Panc1 (cell line): Measurements from ENCODE around the gene CWC27.

Source experiments
- CTCF ChIP-seq: fragments of 450-650 bp; IDR thresholded peaks from 2 replicates; pipeline ENCODE4 v1.5.1; 2017; ENCODE audit warnings: mild to moderate bottlenecking
- POLR2AphosphoS5 ChIP-seq: IDR thresholded peaks from 2 replicates; pipeline ENCODE4 v1.6.1; 2012; ENCODE audit warnings: mild to moderate bottlenecking, low read depth, low read length, moderate library complexity

- no peak for TF ChIP-seq CTCF
- TF ChIP-seq POLR2AphosphoS5: no peak
These were observed 200.8 kb downstream of the CWC27 start for GRCh38 chr5:64969578-64969977.
